NCI-H1930 (cell line): ENCODE data around the gene UQCR11.

ENCODE experiments used
- DNase-seq, 2 experiments: peaks; one replicate each; lab custom pipeline; 2025; lab: John Stamatoyannopoulos, UW

The UQCR11 gene

GRCh38 chr19:1567116-1567847, 38.0 kb downstream of the UQCR11 start:
- DNase-seq = no peak

DNA sequence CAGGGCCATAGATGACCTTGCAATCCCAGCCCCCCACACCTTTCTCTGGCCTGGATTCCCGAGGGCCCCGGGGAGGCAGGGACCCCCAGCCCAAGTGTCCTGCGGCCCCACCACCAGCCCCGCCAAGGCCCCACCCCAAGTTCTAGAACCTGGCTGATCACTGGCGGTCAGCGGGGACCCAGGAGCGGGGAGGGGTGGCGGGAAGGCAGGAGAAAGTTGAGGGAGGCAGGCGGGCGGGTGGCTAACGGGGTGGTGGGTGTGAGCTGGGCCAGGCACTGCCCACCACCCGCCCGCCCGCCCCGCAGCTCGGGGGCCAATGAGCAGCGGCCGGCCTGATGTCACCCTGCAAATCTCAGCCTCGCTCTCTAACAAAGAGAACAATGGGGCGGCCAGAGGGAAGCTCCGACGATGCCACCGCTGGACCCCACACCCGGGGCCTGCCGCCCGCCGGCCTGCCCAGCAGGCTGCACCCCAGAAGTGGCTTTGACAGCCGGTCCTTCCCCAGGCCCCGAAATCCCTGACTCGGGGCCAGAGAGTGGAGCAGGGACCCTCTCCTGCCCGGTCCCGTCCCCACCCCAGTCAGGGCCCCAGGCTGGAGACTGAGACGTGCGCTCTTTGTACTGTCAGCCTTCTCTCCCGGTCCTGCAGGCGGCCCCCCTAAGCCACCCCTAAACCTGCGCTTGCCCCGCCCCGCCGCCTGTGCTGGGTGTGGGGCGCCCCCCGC, 38.7 kb downstream of the UQCR11 start:
- no peak for DNase-seq

GRCh38 chr19:1563251-1563650, 42.0 kb downstream of the UQCR11 start:
- DNase-seq = no peak

DNA sequence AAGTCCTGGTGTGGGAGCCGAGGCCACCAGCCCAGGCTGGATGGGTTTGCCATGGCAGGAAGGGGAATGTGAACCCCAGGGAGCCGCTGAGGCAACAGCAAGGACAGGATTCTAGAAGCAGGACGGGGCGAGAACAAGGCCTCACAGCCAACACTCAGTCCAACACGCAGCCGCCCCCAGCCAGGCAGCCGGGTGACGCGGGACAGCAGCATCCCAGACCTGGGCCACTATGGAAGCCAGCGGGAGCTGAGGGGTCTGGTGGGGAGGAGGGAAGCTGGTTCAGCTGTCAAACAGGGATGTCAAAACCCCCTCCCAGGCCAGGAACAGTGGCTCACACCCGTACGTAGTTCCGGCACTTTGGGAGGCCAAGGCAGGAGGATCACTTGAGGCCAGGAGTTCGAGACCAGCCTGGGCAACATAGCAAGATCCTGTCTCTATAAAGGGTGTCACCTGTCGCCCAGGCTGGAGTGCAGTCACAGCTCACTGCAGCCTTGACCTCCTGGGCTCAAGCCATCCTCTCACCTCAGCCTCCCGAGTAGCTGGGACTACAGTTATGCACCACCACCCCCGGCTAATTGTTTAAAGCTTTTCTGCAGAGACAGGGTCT, 43.9 kb downstream of the UQCR11 start:
- DNase-seq = no peak

DNA sequence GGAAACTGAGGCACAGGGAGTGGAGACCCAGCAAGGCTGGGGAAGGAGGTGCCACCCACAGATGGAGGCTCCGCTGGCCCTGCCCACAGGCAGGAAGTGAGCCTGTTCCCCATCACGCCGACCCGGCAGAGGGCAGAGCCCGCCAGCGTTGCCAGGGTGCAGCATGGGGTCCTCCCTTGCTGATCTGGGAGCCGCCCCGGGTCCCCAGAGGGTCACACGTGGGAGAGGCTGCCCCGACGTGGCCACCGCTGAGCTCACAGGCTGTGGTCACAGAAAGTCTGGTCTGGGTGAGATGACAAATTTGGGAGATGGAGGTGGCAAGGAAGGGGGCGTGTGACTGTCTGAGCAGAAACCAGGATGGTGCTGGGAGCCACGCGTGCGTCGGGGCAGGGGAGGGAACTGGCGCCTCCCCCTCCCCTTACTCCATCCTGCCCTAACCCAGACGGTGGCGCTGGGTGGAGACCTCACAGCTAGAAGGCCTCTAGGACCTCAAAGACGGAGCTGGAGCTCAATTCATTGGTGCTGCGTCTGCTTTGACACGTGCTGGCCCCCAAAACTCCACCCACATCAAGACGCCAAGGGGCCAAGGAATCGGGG, 44.9 kb downstream of the UQCR11 start:
- DNase-seq = no peak

- no peak for DNase-seq
Observed at GRCh38 chr19:1558552-1558951, 46.7 kb downstream of the UQCR11 start.

- DNase-seq = no peak
Observed at GRCh38 chr19:1556390-1557070, 48.7 kb downstream of the UQCR11 start.

GRCh38 chr19:1555487-1556389, 49.5 kb downstream of the UQCR11 start:
- DNase-seq = no peak

DNA sequence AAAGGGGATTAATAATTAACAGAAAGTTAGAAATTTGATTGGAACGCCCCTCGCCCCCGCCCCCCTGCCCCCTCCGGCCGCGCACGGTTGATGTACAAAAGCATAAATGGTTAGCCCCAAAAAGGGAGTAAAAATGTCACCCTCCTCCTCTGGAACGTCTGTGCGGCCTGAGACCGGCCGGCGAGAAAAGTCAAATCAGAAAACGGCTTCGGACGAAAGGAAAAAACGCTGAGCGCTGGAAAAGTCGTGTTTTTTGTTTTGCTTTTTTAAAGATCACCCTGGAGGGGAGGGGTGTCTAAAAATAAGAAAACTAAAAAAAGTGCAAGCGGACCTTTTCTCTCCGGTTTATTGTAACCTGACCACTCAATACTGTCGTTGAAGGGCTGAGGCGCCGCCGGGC, 50.3 kb downstream of the UQCR11 start:
- no peak for DNase-seq

DNA sequence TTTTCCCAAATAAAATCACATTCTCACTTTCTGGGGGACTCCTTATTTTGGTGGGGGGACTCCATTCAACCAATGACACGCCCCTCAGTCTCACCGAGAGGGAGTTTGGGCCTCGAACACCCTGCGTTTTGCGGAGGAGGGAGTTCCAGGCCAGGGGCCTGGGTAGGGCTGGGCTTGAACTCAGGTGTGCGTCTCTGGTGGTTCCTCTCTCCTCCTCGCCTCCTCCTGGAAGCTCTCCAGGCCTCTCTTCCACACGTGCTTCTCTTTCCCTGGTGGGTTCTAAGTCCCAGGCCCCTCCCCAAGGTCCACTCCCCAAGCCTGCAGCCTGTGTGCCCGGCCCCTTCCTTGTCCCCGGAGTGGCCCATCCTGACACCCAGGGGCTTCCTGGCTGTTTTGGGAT, 51.8 kb downstream of the UQCR11 start:
- no peak for DNase-seq

- no peak for DNase-seq
Observed at GRCh38 chr19:1551068-1552040, 53.9 kb downstream of the UQCR11 start.

DNA sequence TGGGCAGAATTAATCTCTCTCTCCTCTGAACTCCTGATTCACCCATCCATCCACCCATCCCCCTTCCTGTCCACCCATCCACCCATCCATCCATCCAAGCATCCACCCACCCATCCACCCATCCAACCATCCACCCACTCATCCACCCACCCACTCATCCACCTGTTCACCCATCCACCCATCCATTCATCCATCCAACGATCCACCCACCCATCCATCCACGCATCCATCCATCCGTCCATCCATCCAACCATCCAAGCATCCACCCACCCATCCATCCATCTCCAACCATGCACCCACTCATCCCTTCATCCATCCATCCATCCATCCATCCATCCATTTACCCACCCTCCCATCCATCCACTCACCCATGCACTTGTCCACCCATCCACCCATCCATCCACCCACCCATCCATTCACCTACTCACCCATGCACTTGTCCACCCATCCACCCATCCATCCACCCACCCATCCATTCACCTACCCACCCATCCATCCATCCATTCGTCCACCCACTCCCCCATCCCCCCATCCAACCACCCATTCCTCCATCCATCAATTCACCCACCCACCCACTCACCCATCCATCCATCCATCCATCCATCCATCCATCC, 55.8 kb downstream of the UQCR11 start:
- no peak for DNase-seq
